ENCODE results near the gene DBET.
"Not testable (repeated sequence)": the region's sequence is repeated elsewhere in the genome, so short reads cannot be mapped to it uniquely, and the experiment has no call there.

- not testable (repeated sequence) for TF ChIP-seq CTCF (IDR thresholded peaks at IDR 0.05; ENCODE audit: borderline replicate concordance, extremely low read depth, low read length, poor library complexity, severe bottlenecking); EZH2 (IDR thresholded peaks at IDR 0.05; ENCODE audit: borderline replicate concordance, low read depth, low read length, severe bottlenecking)
These were observed 45.7 kb downstream of the DBET start for GRCh38 chr4:190110033-190110432.

All from DND-41 (cell line).